Measurements from ENCODE around the gene RORC. TPM values are rescaled to one million over a fixed set of nuclear protein-coding genes. Genes with fewer than 3 reads are reported as not detected.

RORC gene
- total and polyA plus RNA-seq, 2 of the 8 experiments (the other 6 are each of a cell fraction or from before 2014, with no cell fraction given): 0.44 to 0.54 TPM

GRCh38 chr1:151825204-151825603 is 6.4 kb downstream of the RORC start:
- Histone ChIP-seq H2BK20ac (ENCODE audit: low read length) (no peak overlapping the region), H4K5ac (ENCODE audit: insufficient read length, low read depth, low read length) (no peak overlapping the region), H3K4ac (replicated peaks; ENCODE audit: insufficient read length, low read depth, low read length) (no peak overlapping the region), H3K23me2 (ENCODE audit: low read depth, low read length) (peaks cover 2% of the 10 kb centered on the region; the same call in 1 of the 2 replicates), H3K27ac (ENCODE audit: low read depth, low read length) (no peak overlapping the region), H4K20me1 (replicated peaks in 1 of 2; ENCODE audit: control insufficient read depth in 1 of 2, insufficient read depth in 2 of 2, low read length in 2 of 2) (no peaks in the 10 kb centered on the region), H3K36me3 (ENCODE audit: control insufficient read depth in 2 of 4, insufficient read depth in 4 of 4, low read length in 3 of 4) (no peaks in the 10 kb centered on the region), H3K18ac (ENCODE audit: extremely low read depth, low read length) (peak overlapping the region; percentile 62; the same call in 1 of the 2 replicates), H3K4me3 (ENCODE audit: extremely low read depth in 1 of 4, insufficient read depth in 2 of 4, low read depth in 3 of 4, low read length in 4 of 4) (no peak overlapping the region), H2BK12ac (ENCODE audit: low read depth, low read length) (peak overlapping the region; percentile 92; the same call in 1 of the 2 replicates), H3K79me2 (ENCODE audit: control insufficient read depth in 1 of 2, insufficient read depth in 2 of 2, low read length in 2 of 2) (no peaks in the 10 kb centered on the region), H2AK5ac (ENCODE audit: low read depth, low read length) (peak overlapping the region; percentile 54; the same call in 1 of the 2 replicates), H3K9ac (replicated peaks in 1 of 4; ENCODE audit: extremely low read depth in 1 of 4, low read depth in 3 of 4, low read length in 3 of 4) (no peak overlapping the region), H3K4me1 (replicated peaks in 1 of 4; ENCODE audit: control insufficient read depth in 3 of 4, insufficient read depth in 4 of 4, low read length in 3 of 4) (peaks cover 14 to 39% (median 27%) of the 10 kb centered on the region in 4 experiments), H2AFZ (ENCODE audit: low read length) (no peak overlapping the region), H3K4me2 (ENCODE audit: insufficient read depth in 1 of 2, low read depth in 2 of 2, low read length in 2 of 2) (peak overlapping the region; percentile 38 to 44; a peak in 2 of 4 replicates), H3K23ac (ENCODE audit: insufficient read length) (no peak overlapping the region), H3K27me3 (replicated peaks in 1 of 4; ENCODE audit: control insufficient read depth in 3 of 4, extremely low read depth in 1 of 4, insufficient read depth in 3 of 4, low read length in 3 of 4) (no peaks in the 10 kb centered on the region), H2BK5ac (ENCODE audit: low read depth, low read length) (peak overlapping the region; percentile 66; the same call in 1 of the 2 replicates), H3K9me3 (ENCODE audit: insufficient read depth in 2 of 2, low read depth in 1 of 2, low read length in 1 of 2) (no peaks in the 10 kb centered on the region), H4K8ac (ENCODE audit: extremely low read depth, insufficient read depth, low read length) (no peak overlapping the region), H3K79me1 (ENCODE audit: low read depth, low read length) (no peaks in the 10 kb centered on the region), H3K14ac (ENCODE audit: insufficient read length) (no peak overlapping the region), H4K91ac (replicated peaks; ENCODE audit: insufficient read length, low read length) (no peak overlapping the region), H3K56ac (replicated peaks; ENCODE audit: insufficient read length, low read depth, low read length) (no peak overlapping the region), H2BK15ac (ENCODE audit: low read length) (peak overlapping the region; percentile 88; the same call in 1 of the 2 replicates), H2BK120ac (replicated peaks; ENCODE audit: low read depth, low read length) (no peak overlapping the region)
- ChIA-PET POLR2A (ENCODE audit: partially characterized antibody) (interaction anchor here (0.8 to 3.7 kb wide), 4 partner anchors 15 to 62 kb away, joined by 3 to 20 read pairs (median 4); partner anchors contain the start of genes C2CD4D and MRPL9), CTCF (ENCODE audit: partially characterized antibody) (interaction anchor here (0.5 to 1.5 kb wide), 4 partner anchors 8 to 63 kb away, joined by 3 to 5 read pairs (median 3); no protein-coding TSS in a partner anchor)
- no peak for DNase-seq (ENCODE audit: low read depth in 1 of 2, low spot score in 2 of 2)
- 84% methylated on average over 9 of the region's 9 CpGs; no CpG with 5 or more reads in 1 of the 2 experiments for WGBS, 2 experiments (ENCODE audit: extremely low coverage in 1 of 2, insufficient coverage in 1 of 2, insufficient read length in 1 of 2, insufficient replicate concordance in 2 of 2, low coverage in 1 of 2, low lambda C conversion rate in 2 of 2, missing lambda C conversion rate in 1 of 2)
- FAIRE-seq: no peak
- TF ChIP-seq POU5F1 (IDR thresholded peaks at IDR 0.05; ENCODE audit: low read depth, low read length): no peak
- no peak for TF ChIP-seq EP300 (IDR thresholded peaks at IDR 0.05; ENCODE audit: borderline replicate concordance in 1 of 2, low read depth in 2 of 2, low read length in 2 of 2)
- no peak for TF ChIP-seq KDM1A (IDR thresholded peaks at IDR 0.05; ENCODE audit: borderline replicate concordance, low read length)
- no peak for TF ChIP-seq TAF1 (IDR thresholded peaks at IDR 0.05; ENCODE audit: low read depth, low read length)
- TF ChIP-seq EZH2 (IDR thresholded peaks at IDR 0.05; ENCODE audit: low read depth, low read length, severe bottlenecking): no peak
- TF ChIP-seq CEBPB (IDR thresholded peaks at IDR 0.05; ENCODE audit: low read depth, low read length): no peak

All from H1 (cell line).